Measurements from ENCODE around the gene ABLIM1.

Gene ABLIM1

GRCh38 chr10:114647545-114648138 lies 10.4 kb downstream of the ABLIM1 start:
- DNase-seq (ENCODE audit: low spot score), result no peak

DNA sequence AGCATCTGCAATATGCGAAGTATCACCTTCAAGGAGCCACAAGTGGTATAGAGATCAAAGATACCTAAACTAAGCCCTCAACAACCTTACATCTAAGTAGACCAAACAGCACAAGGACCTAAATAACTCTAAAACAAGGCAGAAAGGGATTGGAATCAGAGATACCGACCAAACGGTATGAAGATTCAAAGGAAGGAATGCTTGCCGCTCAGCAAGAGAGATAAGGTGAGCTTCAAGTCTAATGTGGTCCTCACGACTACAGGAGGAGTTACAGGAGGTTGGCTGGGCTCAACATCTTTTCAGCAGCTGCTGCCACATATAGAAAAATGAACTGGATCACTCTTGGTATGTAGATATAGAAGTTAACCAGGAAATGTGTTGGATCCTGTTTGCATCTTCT lies 11.6 kb downstream of the ABLIM1 start:
- DNase-seq (ENCODE audit: low spot score), result no peak

- DNase-seq (ENCODE audit: low spot score), result no peak
Measured at GRCh38 chr10:114645706-114646105, 12.4 kb downstream of the ABLIM1 start.

DNA sequence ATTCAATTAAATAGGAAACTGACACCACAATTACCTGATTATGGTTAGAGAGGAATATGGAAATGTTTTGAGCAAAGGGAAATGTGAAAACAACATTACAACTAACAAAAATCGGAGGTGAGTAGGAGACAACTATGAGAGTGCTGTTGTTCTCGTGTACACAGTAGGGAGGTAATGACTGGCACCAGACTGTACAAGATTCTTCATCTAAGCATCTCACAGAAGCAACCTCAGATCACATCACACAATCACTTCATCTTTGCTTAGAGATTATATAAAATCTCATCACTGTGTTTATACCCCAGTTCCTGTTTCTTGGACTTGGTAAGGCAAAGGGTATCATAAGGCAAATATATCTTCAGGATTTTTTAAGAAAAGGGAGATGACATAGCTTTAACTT lies 14.9 kb downstream of the ABLIM1 start:
- no peak for DNase-seq (ENCODE audit: low spot score)

- DNase-seq (ENCODE audit: low spot score), result no peak
Measured at GRCh38 chr10:114642729-114643128, 15.3 kb downstream of the ABLIM1 start.

DNA sequence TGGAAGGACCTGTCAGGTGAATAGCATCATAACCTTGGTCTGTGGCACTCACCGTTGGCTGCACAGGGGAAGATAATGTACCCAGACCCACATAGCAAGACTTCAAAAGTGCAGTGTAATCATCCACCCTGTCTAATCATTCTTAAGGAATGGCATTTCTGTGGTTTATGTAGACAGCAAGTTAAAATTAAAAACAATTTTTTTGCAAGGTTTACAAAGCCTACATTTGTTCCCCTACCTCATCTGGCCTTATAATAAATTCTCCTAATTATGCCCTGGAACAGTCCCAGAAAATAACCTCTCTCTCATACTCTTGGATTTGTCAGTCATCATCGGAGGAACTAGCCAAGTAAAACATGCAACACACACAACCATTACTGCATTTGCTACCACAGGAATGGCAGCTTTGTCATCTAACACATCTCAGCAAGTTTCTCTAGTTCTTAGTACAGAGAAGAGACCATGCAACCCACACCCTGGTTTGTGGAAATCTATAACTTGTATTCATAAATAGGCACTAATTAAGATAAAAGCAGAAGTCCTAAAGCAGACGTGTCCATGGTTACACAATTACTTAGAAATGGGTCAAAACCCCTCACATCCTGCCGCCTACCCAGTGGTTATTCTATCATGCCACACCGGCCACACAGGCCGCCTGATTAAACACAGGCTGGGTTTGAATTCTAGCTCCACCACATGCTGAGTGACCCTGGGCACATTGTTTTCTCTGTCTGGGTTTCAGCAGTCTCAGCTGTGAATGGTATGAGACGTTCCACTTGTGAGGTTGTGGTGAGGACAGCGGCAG lies 19.1 kb downstream of the ABLIM1 start:
- DNase-seq (ENCODE audit: low spot score), result no peak

- no peak for DNase-seq (ENCODE audit: low spot score)
Measured at GRCh38 chr10:114635797-114636550, 22.1 kb downstream of the ABLIM1 start.

- DNase-seq (ENCODE audit: low spot score), result no peak
Measured at GRCh38 chr10:114635101-114635500, 23.0 kb downstream of the ABLIM1 start.

DNA sequence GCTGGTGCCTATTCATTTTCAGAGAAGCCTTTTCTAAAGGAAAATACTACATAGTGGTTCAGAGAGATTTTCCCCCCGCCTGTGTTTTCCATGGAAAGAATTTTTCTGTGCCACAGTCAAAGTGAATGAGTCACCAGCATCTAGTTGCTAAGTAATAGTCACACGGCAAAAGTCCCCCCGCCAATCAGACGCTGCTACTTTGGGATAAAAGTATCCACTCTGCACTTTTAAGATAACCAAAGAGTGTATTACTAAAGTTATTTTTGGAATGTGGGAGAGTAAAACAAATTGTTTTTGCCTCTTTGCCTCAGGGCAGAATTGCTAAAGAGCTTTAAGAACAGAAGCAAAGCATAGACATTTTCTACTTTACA lies 23.5 kb downstream of the ABLIM1 start:
- DNase-seq (ENCODE audit: low spot score), result no peak

GRCh38 chr10:114632869-114633715 lies 25.0 kb downstream of the ABLIM1 start:
- peak; percentile 78 for DNase-seq (ENCODE audit: low spot score)

- peak; percentile 82 for DNase-seq (ENCODE audit: low spot score)
Measured at GRCh38 chr10:114631666-114632417, 26.2 kb downstream of the ABLIM1 start.

DNA sequence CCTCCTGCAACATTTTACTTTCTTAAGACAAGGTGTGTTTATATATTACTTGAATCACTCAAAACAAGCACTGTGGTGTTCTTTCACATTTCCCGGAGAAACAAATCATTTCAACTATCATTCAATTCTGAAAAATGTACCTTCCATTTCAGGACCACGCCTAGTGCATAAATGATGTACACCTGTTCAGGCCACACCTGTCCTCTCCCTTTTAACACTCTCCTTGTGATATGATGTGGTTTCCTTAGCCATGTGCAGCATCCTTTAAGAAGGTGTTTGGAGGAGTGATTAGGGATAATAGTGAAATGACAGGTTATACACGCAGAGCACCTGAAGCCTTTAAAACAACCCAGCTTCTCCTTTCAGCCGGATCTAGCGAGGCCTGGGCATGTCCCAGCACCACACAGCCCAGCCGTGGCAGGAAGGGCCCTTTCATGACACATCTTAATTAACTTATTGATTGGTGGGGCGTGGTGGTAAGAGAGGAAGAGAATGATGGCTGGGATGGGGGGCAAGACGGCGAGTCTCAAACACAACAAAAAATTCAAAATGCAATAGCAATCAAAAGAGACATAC lies 26.9 kb downstream of the ABLIM1 start:
- DNase-seq (ENCODE audit: low spot score), result no peak

DNA sequence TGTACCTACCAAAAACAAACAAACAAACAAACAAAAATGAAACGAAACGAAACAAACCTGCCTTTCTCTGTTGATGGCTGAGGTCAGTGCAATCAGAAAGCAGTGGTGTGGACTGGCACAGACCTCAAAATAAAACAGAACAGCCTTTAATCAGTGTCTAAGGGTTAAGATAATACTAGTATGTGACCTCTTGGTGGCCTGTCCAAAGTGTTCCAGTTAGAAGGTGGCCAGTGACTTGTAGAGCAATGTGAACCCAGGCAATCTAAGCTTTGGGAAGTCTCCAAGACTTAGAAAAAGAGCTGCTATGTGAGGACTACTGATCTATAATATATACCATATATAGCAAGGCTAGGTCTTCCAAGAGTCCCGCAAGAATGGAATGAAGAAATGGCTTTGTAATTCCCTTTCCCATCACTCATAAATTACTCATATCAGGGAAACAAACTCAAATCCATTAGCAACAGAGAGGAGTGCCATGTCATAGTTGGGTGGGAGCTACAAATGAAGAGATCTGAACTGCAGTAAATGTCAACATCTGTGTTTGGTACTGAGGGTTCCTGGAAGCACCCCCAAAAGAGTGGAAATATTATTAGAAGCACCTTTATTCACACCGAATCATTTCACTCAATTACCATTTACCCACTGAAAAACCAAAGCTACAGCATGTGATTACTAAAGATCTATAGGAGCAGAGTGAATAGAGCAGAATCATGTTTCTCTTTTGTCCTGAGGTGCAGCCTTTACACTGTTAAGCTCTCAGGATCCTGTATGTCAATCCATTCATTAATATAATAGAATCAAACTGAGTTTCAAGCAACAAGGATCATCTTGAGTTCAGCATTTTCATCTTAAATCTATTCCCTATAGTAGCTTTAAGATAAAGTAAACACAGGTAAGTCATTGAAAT lies 28.0 kb downstream of the ABLIM1 start:
- DNase-seq (ENCODE audit: low spot score), result no peak

- no peak for DNase-seq (ENCODE audit: low spot score)
Measured at GRCh38 chr10:114629083-114629823, 28.8 kb downstream of the ABLIM1 start.

DNA sequence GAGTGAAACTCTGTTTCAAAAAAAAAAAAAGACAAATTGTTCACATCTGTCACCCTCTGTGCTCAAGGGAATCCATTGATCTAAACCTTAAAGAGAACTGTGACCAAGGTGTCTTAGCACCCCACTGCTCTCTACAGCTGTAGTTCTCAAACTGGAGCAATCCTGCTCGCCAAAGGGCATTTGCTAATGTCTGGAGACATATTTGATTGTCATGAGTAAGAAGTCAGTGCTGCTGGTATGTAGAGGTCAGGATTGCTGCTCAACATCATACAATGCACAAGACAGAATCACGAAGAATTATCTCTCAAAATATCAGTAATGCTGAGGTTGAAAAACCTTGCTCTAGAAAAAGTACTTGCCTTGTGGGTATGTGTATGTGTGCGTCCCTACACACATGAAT lies 30.0 kb downstream of the ABLIM1 start:
- DNase-seq (ENCODE audit: low spot score), result no peak

DNA sequence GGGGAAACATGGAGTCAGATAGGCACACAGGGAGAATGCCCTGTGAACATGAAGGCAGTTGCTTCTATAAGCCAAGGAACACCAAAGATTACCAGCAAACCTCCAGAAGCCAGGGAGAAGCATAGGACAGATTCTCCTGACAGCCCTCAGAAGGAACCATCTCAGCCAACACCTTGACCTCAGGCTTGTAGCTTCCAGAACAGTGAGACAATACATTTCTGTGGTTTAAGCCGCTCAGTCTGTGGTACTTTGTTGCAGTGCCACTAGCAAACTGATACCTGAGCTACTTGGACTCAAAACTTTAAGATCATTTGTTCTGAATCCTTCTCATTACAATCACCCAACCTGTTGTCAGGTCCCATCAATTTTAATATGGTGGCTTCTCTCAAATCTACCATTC lies 31.2 kb downstream of the ABLIM1 start:
- no peak for DNase-seq (ENCODE audit: low spot score)

GRCh38 chr10:114624951-114625780 lies 32.9 kb downstream of the ABLIM1 start:
- DNase-seq (ENCODE audit: low spot score), result no peak

GRCh38 chr10:114624422-114624821 lies 33.7 kb downstream of the ABLIM1 start:
- no peak for DNase-seq (ENCODE audit: low spot score)

All from left forelimb (tissue), 1 donor.